ENCODE measurements around the gene TUBA4B.

Gene TUBA4B

DNA sequence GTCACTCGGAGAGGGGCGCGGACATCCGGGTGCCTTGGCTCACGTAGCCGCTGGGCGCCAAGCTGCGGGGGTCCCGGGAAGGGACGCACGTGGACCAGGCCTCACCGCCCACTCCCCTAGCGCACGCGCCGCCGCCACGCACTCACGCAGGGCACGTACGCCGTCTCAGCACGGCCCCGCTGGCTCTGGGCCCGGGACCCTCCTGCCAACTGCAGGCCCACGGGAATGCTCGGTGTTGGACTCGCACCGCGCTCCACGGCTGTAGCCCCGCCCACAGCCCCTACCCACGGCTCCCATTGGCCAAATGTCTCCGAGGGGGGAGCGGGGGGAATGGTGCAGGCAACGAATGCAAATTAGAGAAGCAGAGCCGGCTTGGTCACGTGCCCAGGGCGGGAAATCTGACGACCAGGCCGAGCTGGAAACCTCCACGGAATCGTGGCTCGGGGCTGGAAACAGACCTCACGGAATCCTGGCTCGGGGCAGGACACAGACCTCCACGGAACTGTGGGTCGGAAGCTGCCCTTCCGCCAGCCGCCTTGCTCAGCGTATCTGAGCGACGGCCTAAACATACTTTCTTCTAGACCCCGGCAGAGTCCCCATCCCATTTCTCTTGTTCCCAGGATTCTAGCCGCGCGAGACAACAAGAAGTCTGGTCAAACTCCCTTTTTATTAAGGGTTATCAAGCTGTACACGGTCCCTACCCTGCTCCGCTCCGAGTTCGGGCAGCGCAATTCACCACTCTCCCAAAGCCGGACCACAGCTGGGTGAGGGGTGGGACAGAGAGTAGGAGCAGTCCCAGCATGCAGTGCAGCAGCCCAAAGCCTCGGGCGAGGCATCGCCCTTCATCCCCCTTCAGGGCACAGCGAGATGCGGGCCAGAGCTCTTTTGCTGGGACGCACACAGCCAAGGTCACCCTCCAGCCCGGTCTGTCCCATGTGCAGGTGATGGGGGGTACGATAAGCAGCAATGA is 34.0 kb upstream of the TUBA4B start, which contains the start of gene ABCB6:
ABCB6 (minus strand) TSS at position 227 of the 970 bp plus-strand sequence. CDS start 285 bp downstream, outside the sequence.
- peak; percentile 44 to 95 (median 91) for DNase-seq

- DNase-seq, result no peak
Measured at GRCh38 chr2:219219784-219220532, 33.1 kb upstream of the TUBA4B start.

GRCh38 chr2:219220652-219221402 is 32.2 kb upstream of the TUBA4B start:
- no peak for DNase-seq

DNA sequence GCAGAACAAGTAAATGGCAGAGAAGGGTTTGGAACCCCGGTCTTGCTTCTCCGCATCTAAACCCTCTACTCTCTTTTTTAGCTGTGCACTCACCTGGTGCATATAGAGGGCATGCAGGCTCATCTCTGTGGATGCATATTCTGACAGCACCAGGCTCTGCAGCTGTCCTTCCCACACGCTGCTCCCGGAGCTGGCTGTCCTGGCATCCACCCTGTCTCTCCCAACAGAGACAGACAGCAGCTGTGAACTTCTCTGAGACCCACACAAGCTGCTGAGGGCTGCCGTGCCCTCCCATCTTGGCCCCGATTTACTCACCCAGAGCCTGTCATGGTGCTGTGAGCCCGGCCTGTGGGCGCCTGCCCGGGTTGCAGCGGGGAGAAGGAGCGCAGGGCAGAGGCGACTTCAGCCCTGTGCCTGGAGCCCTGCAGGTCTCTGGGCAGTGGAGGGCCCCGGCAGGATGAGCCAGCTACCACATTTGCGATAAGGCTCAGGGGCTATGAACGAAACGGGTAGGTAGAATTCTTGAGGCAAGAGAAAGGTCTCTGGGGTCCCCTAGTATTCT is 31.0 kb upstream of the TUBA4B start:
- no peak for DNase-seq

- no peak for DNase-seq
Measured at GRCh38 chr2:219223831-219224610, 29.0 kb upstream of the TUBA4B start.

GRCh38 chr2:219225350-219225749 is 27.7 kb upstream of the TUBA4B start:
- DNase-seq, result no peak

- peak in 1 of 14 donors; percentile 8 for DNase-seq
Measured at GRCh38 chr2:219228041-219228910, 24.8 kb upstream of the TUBA4B start.

DNA sequence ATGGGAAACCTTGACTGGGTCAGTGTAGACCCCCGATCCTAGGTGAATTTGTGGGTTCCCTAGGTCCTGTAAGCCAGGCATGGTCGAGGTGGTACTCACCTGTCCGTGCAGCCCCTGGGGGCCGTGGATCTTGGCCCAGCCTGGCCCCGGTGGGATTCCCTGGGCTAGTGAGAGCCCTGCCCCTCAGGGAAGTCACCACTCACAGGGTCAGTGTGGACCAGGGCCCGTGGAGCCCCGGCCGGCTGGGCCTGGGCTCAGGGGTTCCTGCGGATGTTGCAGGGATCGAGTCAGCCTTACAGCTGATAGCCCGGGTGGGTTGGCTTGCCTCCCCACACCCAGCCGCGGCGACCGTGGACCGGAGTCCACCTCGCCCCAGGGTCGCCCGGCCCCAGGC is 24.1 kb upstream of the TUBA4B start:
- DNase-seq, result peak in 1 of 14 donors; percentile 61

DNA sequence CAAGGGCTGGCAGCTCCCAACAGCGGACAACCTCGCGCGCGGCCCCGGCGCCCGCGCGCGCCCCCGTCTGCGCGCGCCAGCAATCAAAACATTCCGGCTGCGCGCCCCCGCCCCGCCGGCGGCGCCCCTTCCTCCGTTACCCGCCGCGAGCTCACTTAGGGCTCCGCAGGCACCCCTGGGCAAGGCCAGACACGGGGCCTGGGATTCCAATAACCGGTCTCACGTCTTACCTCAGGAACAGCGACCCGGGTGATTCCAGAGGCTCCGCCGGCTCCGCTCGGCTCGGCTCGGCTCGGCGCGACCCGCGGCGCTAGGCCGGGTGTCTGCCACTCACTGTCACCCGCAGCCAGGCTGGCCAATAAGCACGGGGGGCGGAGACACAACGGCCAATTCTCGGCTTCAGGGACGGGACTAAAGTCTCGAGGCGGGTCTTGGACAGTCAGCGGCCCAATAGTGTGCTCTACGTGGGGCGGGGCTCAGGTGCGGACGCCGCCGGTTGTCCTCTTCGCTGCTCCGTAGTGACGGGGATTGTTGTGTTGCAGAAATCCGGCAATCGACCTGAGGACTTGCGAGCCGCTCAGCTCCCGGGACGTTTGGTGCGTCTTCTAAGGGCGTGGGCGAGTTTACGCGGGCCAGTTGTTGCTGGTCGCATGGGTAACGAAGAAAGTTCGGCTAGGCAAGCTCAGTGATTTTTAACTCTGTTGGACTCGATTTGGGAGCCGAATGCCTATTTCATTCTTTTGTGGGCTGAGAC is 23.6 kb upstream of the TUBA4B start, which contains the start of the genes ANKZF1 and ATG9A:
ANKZF1 (plus strand) TSS at position 502 of the 754 bp plus-strand sequence. CDS start 452 bp downstream, outside the sequence.
ATG9A (minus strand) TSS at position 332 of the 754 bp plus-strand sequence. CDS start 1,612 bp downstream, outside the sequence.
- DNase-seq, result peak; percentile 87 to 99 (median 97)

- DNase-seq, result peak in 3 of 14 donors; percentile 45 to 59 (median 47)
Measured at GRCh38 chr2:219230059-219230540, 22.9 kb upstream of the TUBA4B start.

GRCh38 chr2:219234331-219234730 is 18.7 kb upstream of the TUBA4B start:
- DNase-seq, result no peak

- DNase-seq, result peak in 3 of 14 donors; percentile 8 to 18 (median 12)
Measured at GRCh38 chr2:219243291-219243761, 9.7 kb upstream of the TUBA4B start.

- DNase-seq, result no peak
Measured at GRCh38 chr2:219244789-219245147, 8.3 kb upstream of the TUBA4B start.

DNA sequence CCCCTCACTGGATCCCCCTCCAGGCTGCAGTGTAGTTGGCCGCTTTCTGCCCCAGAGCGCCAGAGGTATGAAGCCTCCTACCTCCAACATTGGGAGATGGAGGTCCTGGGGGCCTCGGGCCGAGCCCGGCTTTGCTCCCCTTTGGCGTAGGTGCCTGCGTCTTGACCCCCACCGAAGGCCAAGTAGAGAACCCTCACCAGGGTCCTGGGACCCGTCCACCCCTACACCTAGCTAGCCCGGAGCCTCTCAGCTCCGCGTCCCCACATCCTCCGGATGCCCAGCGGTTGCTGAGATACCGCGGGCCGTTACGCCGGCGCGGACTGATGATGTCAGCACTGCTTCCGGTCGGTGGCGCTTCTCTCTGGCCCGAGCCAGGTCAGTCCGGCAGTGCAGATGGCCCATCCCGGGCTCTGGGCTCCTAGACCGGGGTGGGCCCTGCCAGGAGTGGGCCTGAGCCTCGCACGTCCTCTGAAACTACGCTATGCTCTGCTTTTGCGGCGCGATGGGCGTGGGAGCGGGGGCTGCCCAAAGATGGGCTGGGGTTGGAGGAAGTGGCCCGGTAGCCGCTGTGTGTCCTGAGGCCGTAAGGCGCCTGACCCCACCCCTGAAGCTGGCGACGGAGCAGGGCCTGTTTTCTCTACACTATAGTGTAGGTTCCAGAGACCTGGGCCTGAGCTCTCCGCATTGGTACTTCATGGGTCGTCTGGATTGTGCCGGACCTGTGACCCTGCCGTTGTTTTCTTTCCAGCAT is 7.7 kb upstream of the TUBA4B start, which contains the start of the genes GLB1L and STK16:
GLB1L (minus strand) TSS at position 297 of the 751 bp plus-strand sequence. CDS start 1,871 bp downstream, outside the sequence.
STK16 (plus strand) TSS at position 332 of the 751 bp plus-strand sequence. CDS start 521 bp downstream, outside the sequence.
- DNase-seq, result peak; percentile 66 to 94 (median 88)

GRCh38 chr2:219245899-219246230 is 7.2 kb upstream of the TUBA4B start:
- DNase-seq, result no peak

GRCh38 chr2:219246559-219246958 is 6.5 kb upstream of the TUBA4B start:
- DNase-seq, result no peak

- no peak for DNase-seq
Measured at GRCh38 chr2:219247678-219248642, 5.1 kb upstream of the TUBA4B start.

Data from C1 segment of cervical spinal cord (tissue), 14 donors.